ENCODE measurements around the gene CALM3. TPM values are rescaled to one million over a fixed set of nuclear protein-coding genes. Genes with fewer than 3 reads are reported as not detected.

Gene CALM3
- total RNA-seq, 4 donors from 2014 or later, result 128 to 193 (median 163) TPM

- Histone ChIP-seq H3K27me3 (no peaks in the 10 kb centered on the region), H3K4me3 (no peak overlapping the region), H3K4me1 (peaks cover 0 to 35% (median 9%) of the 10 kb centered on the region in 3 donors), H3K36me3 (peaks cover 0 to 20% of the 10 kb centered on the region in 2 donors), H3K27ac (no peak overlapping the region), H3K9me3 (no peaks in the 10 kb centered on the region)
- no peak for ATAC-seq
- no CpG with 5 or more reads among the region's 22 CpGs for WGBS, 2 donors (ENCODE audit: low coverage in 1 of 2)
- TF ChIP-seq POLR2A (IDR thresholded peaks at IDR 0.05) (no peak), EP300 (IDR thresholded peaks at IDR 0.05) (no peak)
- TF ChIP-seq, protein P1, sequence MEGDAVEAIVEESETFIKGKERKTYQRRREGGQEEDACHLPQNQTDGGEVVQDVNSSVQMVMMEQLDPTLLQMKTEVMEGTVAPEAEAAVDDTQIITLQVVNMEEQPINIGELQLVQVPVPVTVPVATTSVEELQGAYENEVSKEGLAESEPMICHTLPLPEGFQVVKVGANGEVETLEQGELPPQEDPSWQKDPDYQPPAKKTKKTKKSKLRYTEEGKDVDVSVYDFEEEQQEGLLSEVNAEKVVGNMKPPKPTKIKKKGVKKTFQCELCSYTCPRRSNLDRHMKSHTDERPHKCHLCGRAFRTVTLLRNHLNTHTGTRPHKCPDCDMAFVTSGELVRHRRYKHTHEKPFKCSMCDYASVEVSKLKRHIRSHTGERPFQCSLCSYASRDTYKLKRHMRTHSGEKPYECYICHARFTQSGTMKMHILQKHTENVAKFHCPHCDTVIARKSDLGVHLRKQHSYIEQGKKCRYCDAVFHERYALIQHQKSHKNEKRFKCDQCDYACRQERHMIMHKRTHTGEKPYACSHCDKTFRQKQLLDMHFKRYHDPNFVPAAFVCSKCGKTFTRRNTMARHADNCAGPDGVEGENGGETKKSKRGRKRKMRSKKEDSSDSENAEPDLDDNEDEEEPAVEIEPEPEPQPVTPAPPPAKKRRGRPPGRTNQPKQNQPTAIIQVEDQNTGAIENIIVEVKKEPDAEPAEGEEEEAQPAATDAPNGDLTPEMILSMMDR (IDR thresholded peaks at IDR 0.05), result no peak
These were observed 12.4 kb downstream of the CALM3 start for GRCh38 chr19:46613525-46613924.

DNA sequence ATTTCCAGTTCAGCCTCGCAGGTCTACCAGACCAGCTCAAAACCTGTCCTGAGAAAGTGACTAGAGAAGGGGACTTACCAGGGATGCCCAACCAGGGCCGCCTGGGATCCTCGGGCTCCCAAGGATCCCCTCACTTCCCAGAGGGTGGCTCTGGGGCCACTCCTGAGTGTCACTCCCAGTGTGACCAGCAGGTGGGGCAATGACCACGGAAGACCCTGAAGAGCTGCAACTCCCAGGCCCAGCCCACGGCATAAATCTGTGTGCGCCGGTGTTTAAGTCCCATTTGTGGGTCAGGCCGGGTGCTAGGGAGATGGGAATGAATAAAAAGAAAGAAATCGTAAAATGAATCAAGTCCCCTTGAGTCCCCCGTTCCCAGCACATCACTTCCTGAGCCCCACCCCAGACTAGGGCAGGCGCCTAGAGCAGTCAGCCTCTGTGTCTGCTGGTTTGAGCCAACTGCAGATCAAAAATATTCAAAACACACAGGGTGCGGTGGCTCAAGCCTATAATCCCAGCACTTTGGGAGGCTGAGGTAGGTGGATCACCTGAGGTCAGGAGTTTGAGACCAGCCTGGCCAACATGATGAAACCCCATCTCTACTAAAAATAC lies 13.1 kb downstream of the CALM3 start:
- no peak for TF ChIP-seq POLR2A (IDR thresholded peaks at IDR 0.05)
- TF ChIP-seq EP300 (IDR thresholded peaks at IDR 0.05), result no peak
- TF ChIP-seq, protein P1 (IDR thresholded peaks at IDR 0.05), result peak in 3 of 4 experiments; percentile 94 to 95 (median 94)
- no peak for TF ChIP-seq POLR2AphosphoS5 (IDR thresholded peaks at IDR 0.05)
- no peaks in the 10 kb centered on the region for H3K27me3 ChIP-seq
- H3K4me1 ChIP-seq, result peaks cover 0 to 42% (median 16%) of the 10 kb centered on the region in 3 donors
- no peak overlapping the region for H3K4me3 ChIP-seq
- H3K36me3 ChIP-seq, result peaks cover 0 to 13% of the 10 kb centered on the region in 2 donors
- 10 to 12% methylated on average over 4 of the region's 12 CpGs for WGBS, 2 donors (ENCODE audit: low coverage in 1 of 2)
- H3K9me3 ChIP-seq, result no peaks in the 10 kb centered on the region
- H3K27ac ChIP-seq, result peak overlapping the region in 2 of 4 donors; percentile 11 to 46
- peak; percentile 88 for ATAC-seq

GRCh38 chr19:46615966-46616365 lies 14.8 kb downstream of the CALM3 start:
- H3K9me3 ChIP-seq, result no peaks in the 10 kb centered on the region
- 68 to 93% methylated on average over 3 to 4 of the region's 10 CpGs for WGBS, 2 donors (ENCODE audit: low coverage in 1 of 2)
- ATAC-seq, result no peak

GRCh38 chr19:46616631-46617322 lies 15.6 kb downstream of the CALM3 start:
- Histone ChIP-seq H3K27ac (peak overlapping the region in 3 of 4 donors; percentile 11 to 35 (median 26)), H3K9me3 (no peaks in the 10 kb centered on the region), H3K27me3 (no peaks in the 10 kb centered on the region), H3K4me1 (peaks cover 3 to 68% (median 37%) of the 10 kb centered on the region in 3 donors), H3K36me3 (no peaks in the 10 kb centered on the region), H3K4me3 (no peak overlapping the region)
- 17 to 37% methylated on average over 10 to 13 of the region's 17 CpGs for WGBS, 2 donors (ENCODE audit: low coverage in 1 of 2)
- TF ChIP-seq POLR2A (IDR thresholded peaks at IDR 0.05) (no peak), EP300 (IDR thresholded peaks at IDR 0.05) (no peak), POLR2AphosphoS5 (IDR thresholded peaks at IDR 0.05) (peak; percentile 86)
- TF ChIP-seq, protein P1 (IDR thresholded peaks at IDR 0.05), result peak in 3 of 4 experiments; percentile 34 to 61 (median 50)
- ATAC-seq, result no peak

More at GRCh38 chr19:46615966-46616365, 14.8 kb downstream of the CALM3 start:
- H3K4me1 ChIP-seq, result peaks cover 0 to 60% (median 29%) of the 10 kb centered on the region in 3 donors
- no peaks in the 10 kb centered on the region for H3K27me3 ChIP-seq
- H3K4me3 ChIP-seq, result no peak overlapping the region
- H3K36me3 ChIP-seq, result no peaks in the 10 kb centered on the region
- TF ChIP-seq EP300 (IDR thresholded peaks at IDR 0.05) (no peak), POLR2AphosphoS5 (IDR thresholded peaks at IDR 0.05) (no peak), POLR2A (IDR thresholded peaks at IDR 0.05) (no peak)
- TF ChIP-seq, protein P1 (IDR thresholded peaks at IDR 0.05), result no peak
- H3K27ac ChIP-seq, result no peak overlapping the region
